Measurements from ENCODE around the gene PNCK. TPM values are rescaled to one million over a fixed set of nuclear protein-coding genes. Genes with fewer than 3 reads are reported as not detected.
"Not testable (repeated sequence)": the region's sequence is repeated elsewhere in the genome, so short reads cannot be mapped to it uniquely, and the experiment has no call there.

PNCK gene
- total and polyA plus RNA-seq, 2 experiments from 2014 or later = not detected

GRCh38 chrX:153700967-153701366 is 27.4 kb upstream of the PNCK start:
- Histone ChIP-seq H3K9ac (no peak overlapping the region), H3K27me3 (replicated peaks; ENCODE audit: insufficient read depth) (no peaks in the 10 kb centered on the region), H3F3A (ENCODE audit: insufficient read depth) (no peaks in the 10 kb centered on the region), H3K36me3 (ENCODE audit: low read depth) (no peaks in the 10 kb centered on the region), H3K4me2 (ENCODE audit: unreplicated experiment) (no peak overlapping the region), H3K4me1 (ENCODE audit: insufficient read depth) (no peaks in the 10 kb centered on the region), H2AFZ (no peak overlapping the region), H4K20me1 (ENCODE audit: insufficient read depth) (no peaks in the 10 kb centered on the region), H3K4me3 (no peak overlapping the region), H3K9me3 (ENCODE audit: low read depth) (no peaks in the 10 kb centered on the region), H3K9me2 (ENCODE audit: insufficient read depth) (no peaks in the 10 kb centered on the region), H3K79me2 (ENCODE audit: insufficient read depth) (no peaks in the 10 kb centered on the region), H3K27ac (no peak overlapping the region)
- 63 to 71% methylated on average over 4 to 5 of the region's 6 CpGs for WGBS, 2 experiments (ENCODE audit: low coverage in 1 of 2, low lambda C conversion rate in 2 of 2, missing lambda C conversion rate in 2 of 2)
- no peak for DNase-seq
- in situ Hi-C loops (cut with MboI) = no loop called here
- TF ChIP-seq EZH2 (IDR thresholded peaks at IDR 0.05; ENCODE audit: insufficient read depth, poor library complexity, severe bottlenecking) = no peak
- TF ChIP-seq EZH2phosphoT487 (IDR thresholded peaks at IDR 0.05; ENCODE audit: insufficient read depth, low read depth) = no peak

GRCh38 chrX:153700376-153700945 is 26.8 kb upstream of the PNCK start:
- TF ChIP-seq EZH2phosphoT487 (IDR thresholded peaks at IDR 0.05; ENCODE audit: insufficient read depth, low read depth) = no peak
- TF ChIP-seq EZH2 (IDR thresholded peaks at IDR 0.05; ENCODE audit: insufficient read depth, poor library complexity, severe bottlenecking) = no peak
- no peak overlapping the region for H3K4me3 ChIP-seq
- no peak overlapping the region for H3K4me2 ChIP-seq (ENCODE audit: unreplicated experiment)
- H3K27ac ChIP-seq = no peak overlapping the region
- H3K9ac ChIP-seq = no peak overlapping the region
- no peaks in the 10 kb centered on the region for H4K20me1 ChIP-seq (ENCODE audit: insufficient read depth)
- no peaks in the 10 kb centered on the region for H3K4me1 ChIP-seq (ENCODE audit: insufficient read depth)
- H3K9me2 ChIP-seq (ENCODE audit: insufficient read depth) = no peaks in the 10 kb centered on the region
- no peak overlapping the region for H2AFZ ChIP-seq
- H3K36me3 ChIP-seq (ENCODE audit: low read depth) = no peaks in the 10 kb centered on the region
- no peaks in the 10 kb centered on the region for H3K9me3 ChIP-seq (ENCODE audit: low read depth)
- in situ Hi-C loops (cut with MboI) = no loop called here
- no peaks in the 10 kb centered on the region for H3K27me3 ChIP-seq (replicated peaks; ENCODE audit: insufficient read depth)
- DNase-seq = no peak
- no peaks in the 10 kb centered on the region for H3F3A ChIP-seq (ENCODE audit: insufficient read depth)
- WGBS, 2 experiments (ENCODE audit: low coverage in 1 of 2, low lambda C conversion rate in 2 of 2, missing lambda C conversion rate in 2 of 2) = 48 to 63% methylated on average over 9 to 15 of the region's 15 CpGs
- H3K79me2 ChIP-seq (ENCODE audit: insufficient read depth) = no peaks in the 10 kb centered on the region

DNA sequence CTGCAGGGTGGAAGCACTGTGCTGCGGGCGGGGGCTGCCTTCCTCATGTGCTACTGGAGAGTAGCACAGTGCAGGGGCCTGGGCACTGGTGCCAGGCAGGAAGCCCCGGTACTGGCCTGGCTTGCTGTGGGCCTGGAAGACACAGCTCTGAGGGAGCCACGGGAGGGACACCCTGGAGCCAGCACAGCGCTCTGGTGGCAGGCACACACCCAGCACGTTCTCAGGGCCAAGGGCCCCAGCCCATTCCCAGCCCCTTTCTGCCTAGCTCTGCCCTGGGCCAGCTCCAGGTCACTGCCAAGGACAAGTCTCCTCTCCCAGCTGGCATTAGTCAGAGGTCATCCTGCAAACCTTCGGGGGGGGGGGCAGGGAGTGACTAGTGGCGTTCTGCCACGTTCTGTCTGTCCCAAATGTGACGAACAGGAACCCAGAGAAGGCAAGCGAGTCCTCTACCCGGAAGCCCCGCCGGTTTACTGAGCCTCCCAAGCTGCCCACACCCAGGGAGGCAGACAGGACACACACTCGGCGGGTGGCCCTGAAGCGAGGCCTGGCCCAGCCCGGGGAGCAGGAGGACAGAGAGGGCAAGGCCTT is 26.3 kb upstream of the PNCK start:
- 40 to 41% methylated on average over 8 to 15 of the region's 18 CpGs for WGBS, 2 experiments (ENCODE audit: low coverage in 1 of 2, low lambda C conversion rate in 2 of 2, missing lambda C conversion rate in 2 of 2)
- H3K27me3 ChIP-seq (replicated peaks; ENCODE audit: insufficient read depth); H4K20me1 ChIP-seq (ENCODE audit: insufficient read depth); H3F3A ChIP-seq (ENCODE audit: insufficient read depth); H3K9me3 ChIP-seq (ENCODE audit: low read depth); H3K4me1 ChIP-seq (ENCODE audit: insufficient read depth); H3K4me3 ChIP-seq; H3K27ac ChIP-seq; H3K9me2 ChIP-seq (ENCODE audit: insufficient read depth); in situ Hi-C loops (cut with MboI); DNase-seq; H3K36me3 ChIP-seq (ENCODE audit: low read depth); H3K79me2 ChIP-seq (ENCODE audit: insufficient read depth); H3K9ac ChIP-seq; H3K4me2 ChIP-seq (ENCODE audit: unreplicated experiment); H2AFZ ChIP-seq: not testable (repeated sequence)

- H4K20me1 ChIP-seq (ENCODE audit: insufficient read depth); H3K36me3 ChIP-seq (ENCODE audit: low read depth); H3K9me2 ChIP-seq (ENCODE audit: insufficient read depth); DNase-seq; H3K27ac ChIP-seq; H3K4me3 ChIP-seq; H3K79me2 ChIP-seq (ENCODE audit: insufficient read depth); H3K9me3 ChIP-seq (ENCODE audit: low read depth); H3F3A ChIP-seq (ENCODE audit: insufficient read depth); H3K4me2 ChIP-seq (ENCODE audit: unreplicated experiment); H3K27me3 ChIP-seq (replicated peaks; ENCODE audit: insufficient read depth); H3K4me1 ChIP-seq (ENCODE audit: insufficient read depth); H2AFZ ChIP-seq; in situ Hi-C loops (cut with MboI); H3K9ac ChIP-seq: not testable (repeated sequence)
- 80 to 86% methylated on average over 6 to 12 of the region's 16 CpGs for WGBS, 2 experiments (ENCODE audit: low coverage in 1 of 2, low lambda C conversion rate in 2 of 2, missing lambda C conversion rate in 2 of 2)
These were observed 25.7 kb upstream of the PNCK start for GRCh38 chrX:153699210-153699783.
